Measurements from ENCODE around the gene TBC1D3L. TPM values are rescaled to one million over a fixed set of nuclear protein-coding genes. Genes with fewer than 3 reads are reported as not detected.

TBC1D3L gene
- total RNA-seq = 4.8 TPM

GRCh38 chr17:37988960-37989359, at the start of gene TBC1D3L:
Gene TBC1D3L (minus strand): TSS chr17:37989060. CDS start chr17:37987520, 1,540 bp downstream.

GRCh38 chr17:38003676-38004075, 14.8 kb upstream of the TBC1D3L start, which contains the start of gene TBC1D3D:
Gene TBC1D3D (plus strand): TSS chr17:38003976. CDS start chr17:38005561, 1,585 bp downstream.

Small RNA genes lying within 50 kb of the gene (small RNA-seq; reads per million reads assigned to genes)
- not detected for gene RF00001 (ENCODE audit: low replicate concordance)

Other genes starting within 250 kb of the TBC1D3L start
- gene HNF1B, start 244.0 kb downstream of the TBC1D3L start, total RNA-seq = 51.6 TPM
- not detected for gene TBC1D3K, start 64.6 kb downstream of the TBC1D3L start, total RNA-seq
- 4.0 TPM for gene TBC1D3D, start 14.9 kb upstream of the TBC1D3L start, total RNA-seq
- not detected for gene TBC1D3C, start 79.6 kb upstream of the TBC1D3L start, total RNA-seq
- gene TBC1D3E, start 138.9 kb upstream of the TBC1D3L start, total RNA-seq = not detected
- gene TBC1D3, start 203.5 kb upstream of the TBC1D3L start, total RNA-seq = not detected